H1 (cell line): ENCODE results near the gene EYA4. TPM values are rescaled to one million over a fixed set of nuclear protein-coding genes. Genes with fewer than 3 reads are reported as not detected.

Experiments used
- CTCF ChIA-PET: fragments of 300-600 bp; sonication (Branson Sonifier 250); formaldehyde crosslinking; loops from one replicate; lab custom pipeline; 2021; ENCODE audit not compliant: partially characterized antibody; lab: Charles Lee
- POLR2A ChIA-PET: fragments of 300-600 bp; sonication (Branson Sonifier 250); formaldehyde crosslinking; loops from one replicate; lab custom pipeline; 2021; ENCODE audit warnings: inconsistent platforms; ENCODE audit not compliant: partially characterized antibody; lab: Charles Lee
- DNase-seq, 2 experiments: peaks; one replicate each; pipeline versions ENCODE4 v3.0.0 to v3.0.0-alpha.2; 2010 to 2022; ENCODE audit warnings: low spot score in 2 of 2, low read depth in 1 of 2, mixed read lengths in 1 of 2
- FAIRE-seq: peaks from 2 replicates; lab custom pipeline; 2011; peaks lifted over from hg19 to GRCh38; lab: Jason Lieb, UNC
- H2AFZ ChIP-seq: 2 replicates; pipeline ENCODE4 v1.8.1; 2012; ENCODE audit warnings: low read length, inconsistent platforms
- H2AK5ac ChIP-seq: 2 replicates; pipeline ENCODE4 v1.6.1; 2013; ENCODE audit warnings: low read depth, low read length
- H2BK120ac ChIP-seq: replicated peaks from 2 replicates; pipeline ENCODE3; 2013; ENCODE audit warnings: low read depth, low read length, inconsistent platforms
- H2BK12ac ChIP-seq: 2 replicates; pipeline ENCODE4 v1.6.1; 2013; ENCODE audit warnings: low read depth, low read length
- H2BK15ac ChIP-seq: 2 replicates; pipeline ENCODE4 v1.6.1; 2013; ENCODE audit warnings: low read length
- H2BK20ac ChIP-seq: 2 replicates; pipeline ENCODE4 v1.6.1; 2013; ENCODE audit warnings: low read length
- H2BK5ac ChIP-seq: 2 replicates; pipeline ENCODE4 v1.6.1; 2013; ENCODE audit warnings: low read depth, low read length
- H3K14ac ChIP-seq: 2 replicates; pipeline ENCODE4 v1.6.1; 2013; ENCODE audit warnings: inconsistent platforms; ENCODE audit not compliant: insufficient read length
- H3K18ac ChIP-seq: 2 replicates; pipeline ENCODE4 v1.6.1; 2013; ENCODE audit warnings: low read length; ENCODE audit errors: extremely low read depth
- H3K23ac ChIP-seq: 2 replicates; pipeline ENCODE4 v1.6.1; 2013; ENCODE audit warnings: inconsistent platforms; ENCODE audit not compliant: insufficient read length
- H3K23me2 ChIP-seq: 2 replicates; pipeline ENCODE4 v1.6.1; 2013; ENCODE audit warnings: low read depth, low read length
- H3K27ac ChIP-seq: 2 replicates; pipeline ENCODE4 v1.6.1; 2011; ENCODE audit warnings: low read depth, low read length, inconsistent platforms
- H3K27me3 ChIP-seq, 4 experiments: replicated peaks in 1 of 4; 1 replicate in 1 of 4; 2 replicates in 3 of 4; pipeline versions ENCODE4 v1.6.1 to v1.8.1; 2011 to 2013; ENCODE audit warnings: low read length in 3 of 4, mild to moderate bottlenecking in 3 of 4, inconsistent platforms in 2 of 4, mixed read lengths in 2 of 4, moderate library complexity in 1 of 4; ENCODE audit not compliant: control insufficient read depth in 3 of 4, insufficient read depth in 3 of 4; ENCODE audit errors: extremely low read depth in 1 of 4
- H3K36me3 ChIP-seq, 4 experiments: 2 replicates each; pipeline versions ENCODE4 v1.6.1 to v1.8.1; 2011 to 2013; ENCODE audit warnings: mild to moderate bottlenecking in 4 of 4, low read length in 3 of 4, moderate library complexity in 2 of 4, control low read depth in 1 of 4, inconsistent platforms in 1 of 4; ENCODE audit not compliant: insufficient read depth in 4 of 4, control insufficient read depth in 2 of 4
- H3K4ac ChIP-seq: replicated peaks from 2 replicates; pipeline ENCODE3; 2013; ENCODE audit warnings: low read length, low read depth, mixed read lengths, inconsistent platforms; ENCODE audit not compliant: insufficient read length
- H3K4me1 ChIP-seq, 4 experiments: replicated peaks in 1 of 4; 1 replicate in 1 of 4; 2 replicates in 3 of 4; pipeline versions ENCODE4 v1.6.1 to v1.8.1; 2011 to 2013; ENCODE audit warnings: low read length in 3 of 4, inconsistent platforms in 2 of 4, mixed read lengths in 1 of 4; ENCODE audit not compliant: insufficient read depth in 4 of 4, control insufficient read depth in 3 of 4
- H3K4me2 ChIP-seq, 2 experiments: 2 replicates each; pipeline versions ENCODE4 v1.6.1 to v1.8.1; 2011 to 2013; ENCODE audit warnings: low read depth in 2 of 2, low read length in 2 of 2, control low read depth in 1 of 2, inconsistent platforms in 1 of 2, mild to moderate bottlenecking in 1 of 2; ENCODE audit not compliant: insufficient read depth in 1 of 2
- H3K4me3 ChIP-seq, 4 experiments: fragments of 200-600, 300-600 bp in 1 of 4; sonication (generic), shearing (Covaris generic), sonication (Bioruptor Twin) in 1 of 4; 2 replicates each; pipeline versions ENCODE4 v1.5.1 to v1.8.1; 2011 to 2016; ENCODE audit warnings: low read length in 4 of 4, low read depth in 3 of 4, control low read depth in 2 of 4, inconsistent platforms in 2 of 4, mild to moderate bottlenecking in 2 of 4, mixed read lengths in 1 of 4, moderate library complexity in 1 of 4; ENCODE audit not compliant: insufficient read depth in 2 of 4; ENCODE audit errors: extremely low read depth in 1 of 4
- H3K56ac ChIP-seq: replicated peaks from 2 replicates; pipeline ENCODE3; 2013; ENCODE audit warnings: low read depth, mild to moderate bottlenecking, mixed read lengths, low read length, inconsistent platforms; ENCODE audit not compliant: insufficient read length
- H3K79me1 ChIP-seq: 2 replicates; pipeline ENCODE4 v1.6.1; 2013; ENCODE audit warnings: low read depth, low read length, control low read depth
- H3K79me2 ChIP-seq, 2 experiments: 2 replicates each; pipeline versions ENCODE4 v1.6.1 to v1.8.1; 2012 to 2013; ENCODE audit warnings: low read length in 2 of 2, mild to moderate bottlenecking in 2 of 2, inconsistent platforms in 1 of 2; ENCODE audit not compliant: insufficient read depth in 2 of 2, control insufficient read depth in 1 of 2
- H3K9ac ChIP-seq, 4 experiments: replicated peaks in 1 of 4; 1 replicate in 1 of 4; 2 replicates in 3 of 4; pipeline versions ENCODE4 v1.6.1 to v1.8.1; 2011 to 2013; ENCODE audit warnings: low read depth in 3 of 4, low read length in 3 of 4, control low read depth in 2 of 4, mild to moderate bottlenecking in 2 of 4, moderate library complexity in 2 of 4, inconsistent platforms in 1 of 4; ENCODE audit errors: extremely low read depth in 1 of 4
- H3K9me3 ChIP-seq, 2 experiments: 2 replicates each; pipeline versions ENCODE4 v1.6.1 to v1.8.1; 2012 to 2013; ENCODE audit warnings: mild to moderate bottlenecking in 2 of 2, moderate library complexity in 2 of 2, control low read depth in 1 of 2, inconsistent platforms in 1 of 2, low read depth in 1 of 2, low read length in 1 of 2, mixed read lengths in 1 of 2; ENCODE audit not compliant: insufficient read depth in 2 of 2
- H4K20me1 ChIP-seq, 2 experiments: replicated peaks in 1 of 2; 2 replicates each; pipeline versions ENCODE3 to v1.8.1; 2011 to 2013; ENCODE audit warnings: inconsistent platforms in 2 of 2, low read length in 2 of 2, mild to moderate bottlenecking in 1 of 2; ENCODE audit not compliant: insufficient read depth in 2 of 2, control insufficient read depth in 1 of 2
- H4K5ac ChIP-seq: 2 replicates; pipeline ENCODE4 v1.6.1; 2013; ENCODE audit warnings: low read length, low read depth, mixed read lengths, inconsistent platforms; ENCODE audit not compliant: insufficient read length
- H4K8ac ChIP-seq: 2 replicates; pipeline ENCODE4 v1.8.0; 2013; ENCODE audit warnings: mild to moderate bottlenecking, moderate library complexity, low read length, inconsistent platforms; ENCODE audit not compliant: insufficient read depth; ENCODE audit errors: extremely low read depth
- H4K91ac ChIP-seq: replicated peaks from 2 replicates; pipeline ENCODE3; 2013; ENCODE audit warnings: low read length, mixed read lengths, inconsistent platforms; ENCODE audit not compliant: insufficient read length
- CBX8 ChIP-seq: fragments of 300-800, 300-1000 bp; sonication (generic); IDR thresholded peaks from 2 replicates; pipeline ENCODE4 v1.7.1; 2016; ENCODE audit warnings: low read depth, low read length, borderline replicate concordance
- EGR1 ChIP-seq: IDR thresholded peaks from 2 replicates; pipeline ENCODE4 v1.6.1; 2011; ENCODE audit warnings: low read depth, low read length, borderline replicate concordance
- JUND ChIP-seq: IDR thresholded peaks from 2 replicates; pipeline ENCODE4 v1.6.1; 2011; ENCODE audit warnings: mild to moderate bottlenecking, improper control_type of control experiment, low read length
- SUZ12 ChIP-seq: fragments of 200-600 bp; sonication (generic); IDR thresholded peaks from 2 replicates; pipeline ENCODE4 v1.6.1; 2012; ENCODE audit warnings: mild to moderate bottlenecking, inconsistent platforms, low read length, moderate library complexity, mixed read lengths
- TEAD4 ChIP-seq: IDR thresholded peaks from 2 replicates; pipeline ENCODE4 v1.6.1; 2012; ENCODE audit warnings: low read depth, low read length, inconsistent platforms, mixed read lengths
- WGBS, 2 experiments: shearing (Covaris generic) in 1 of 2; methylation state at CpG; one replicate each; pipeline versions ENCODE4 v1.1.6 to v1.1.7; 2013 to 2015; ENCODE audit warnings: low lambda C conversion rate in 2 of 2, mixed read lengths in 2 of 2, inconsistent platforms in 1 of 2, low coverage in 1 of 2, missing lambda C conversion rate in 1 of 2; ENCODE audit not compliant: insufficient replicate concordance in 2 of 2, insufficient coverage in 1 of 2, insufficient read length in 1 of 2; ENCODE audit errors: extremely low coverage in 1 of 2, missing lambda C conversion rate in 1 of 2; 5-methylcytosine and 5-hydroxymethylcytosine counted together
- polyA plus RNA-seq, 7 experiments: library from polyadenylated mRNA; depleted of rRNA in 3 of 7; stranded (reverse) in 5 of 7; unstranded in 2 of 7; fragments of >200 nt in 5 of 7; fragments of 200-250 nt in 2 of 7; gene quantifications; 1 replicate in 5 of 7; 2 replicates in 1 of 7; 4 replicates in 1 of 7; pipeline versions ENCODE4 v1.2.1 to v1.2.3, GENCODE V29; 2011 to 2013; ENCODE audit warnings: missing spikeins in 2 of 7, mixed read lengths in 2 of 7
- total RNA-seq: library from RNA; stranded (reverse); fragmentation: NEBNext Ultra II Directional; extraction: Animal tissue kit (Norgen Biotek cat#: 25700); gene quantifications from 2 replicates; pipeline ENCODE4 v1.2.1, GENCODE V29; 2021
- TF ChIP-seq, protein P1 (sequence below): IDR thresholded peaks from 2 replicates; pipeline ENCODE4 v1.6.1; 2012; ENCODE audit warnings: inconsistent platforms
- TF ChIP-seq, protein P2 (sequence below): IDR thresholded peaks from 2 replicates; pipeline ENCODE4 v1.6.1; 2012; ENCODE audit warnings: inconsistent platforms

Gene EYA4
- total and polyA plus RNA-seq, 2 of the 8 experiments (the other 6 are each of a cell fraction or from before 2014, with no cell fraction given), result 0.06 to 0.17 TPM

DNA sequence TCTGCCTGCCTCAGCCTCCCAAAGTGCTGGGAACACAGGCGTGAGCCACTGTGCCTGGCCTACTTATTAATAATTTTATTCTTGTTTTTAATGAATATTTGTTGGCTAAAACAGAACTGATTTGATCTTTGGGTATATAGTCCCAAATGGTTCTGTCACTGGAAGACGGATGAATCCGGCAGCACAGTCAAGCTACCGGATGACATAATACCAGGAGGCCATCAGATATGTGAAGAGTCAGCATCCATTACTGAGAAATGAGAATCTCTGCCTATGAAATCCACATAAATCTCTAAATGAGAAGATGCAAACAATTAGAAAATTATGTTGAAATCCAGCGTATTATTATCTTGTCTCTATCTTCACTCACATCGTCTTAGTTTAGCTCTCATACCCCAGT lies 263.0 kb downstream of the EYA4 start:
- FAIRE-seq, result no peak
- Histone ChIP-seq H2AFZ (no peak overlapping the region), H3K9me3 (no peaks in the 10 kb centered on the region), H2BK120ac (no peak overlapping the region), H4K5ac (no peak overlapping the region)
- TF ChIP-seq, protein P1, sequence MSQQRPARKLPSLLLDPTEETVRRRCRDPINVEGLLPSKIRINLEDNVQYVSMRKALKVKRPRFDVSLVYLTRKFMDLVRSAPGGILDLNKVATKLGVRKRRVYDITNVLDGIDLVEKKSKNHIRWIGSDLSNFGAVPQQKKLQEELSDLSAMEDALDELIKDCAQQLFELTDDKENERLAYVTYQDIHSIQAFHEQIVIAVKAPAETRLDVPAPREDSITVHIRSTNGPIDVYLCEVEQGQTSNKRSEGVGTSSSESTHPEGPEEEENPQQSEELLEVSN, result no peak
- TF ChIP-seq EGR1, result no peak
- TF ChIP-seq, protein P2, sequence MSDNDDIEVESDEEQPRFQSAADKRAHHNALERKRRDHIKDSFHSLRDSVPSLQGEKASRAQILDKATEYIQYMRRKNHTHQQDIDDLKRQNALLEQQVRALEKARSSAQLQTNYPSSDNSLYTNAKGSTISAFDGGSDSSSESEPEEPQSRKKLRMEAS, result no peak
- no peak for TF ChIP-seq CBX8
- no peak for TF ChIP-seq JUND
- TF ChIP-seq TEAD4, result no peak
- no peak for TF ChIP-seq SUZ12
- TF ChIP-seq, all 59 proteins: peak for 0
- Histone ChIP-seq H3K14ac (no peak overlapping the region), H3K9ac (no peak overlapping the region), H2BK5ac (no peak overlapping the region), H3K4me1 (no peaks in the 10 kb centered on the region), H4K20me1 (no peaks in the 10 kb centered on the region), H3K56ac (no peak overlapping the region), H3K27ac (no peak overlapping the region), H3K79me2 (no peaks in the 10 kb centered on the region), H3K23ac (no peak overlapping the region), H3K4me2 (no peak overlapping the region), H2BK12ac (no peak overlapping the region), H3K4ac (no peak overlapping the region), H2BK15ac (no peak overlapping the region), H3K79me1 (no peaks in the 10 kb centered on the region), H3K18ac (no peak overlapping the region), H4K91ac (no peak overlapping the region), H3K23me2 (no peaks in the 10 kb centered on the region), H3K27me3 (peaks cover 0 to 1% (median 0%) of the 10 kb centered on the region in 4 experiments; a peak in 1 of 7 replicates), H2AK5ac (no peak overlapping the region), H2BK20ac (no peak overlapping the region), H3K36me3 (no peaks in the 10 kb centered on the region), H3K4me3 (no peak overlapping the region), H4K8ac (no peak overlapping the region)
- POLR2A ChIA-PET, result no interaction called here
- no peak for DNase-seq
- CTCF ChIA-PET, result interaction anchor here (0.7 to 1.1 kb wide), 2 partner anchors 9 to 16 kb away, joined by 3 read pairs; no protein-coding TSS in a partner anchor
- 90% methylated on average over 6 of the region's 6 CpGs; no CpG with 5 or more reads in 1 of the 2 experiments for WGBS, 2 experiments
